ENCODE measurements around the gene CAMTA1.

Gene CAMTA1

GRCh38 chr1:7002728-7003127 is 217.5 kb downstream of the CAMTA1 start:
- no peak for DNase-seq (ENCODE audit: low read depth in 2 of 2)

- DNase-seq (ENCODE audit: low read depth in 2 of 2): no peak
Measured at GRCh38 chr1:7003676-7004075, 218.4 kb downstream of the CAMTA1 start.

GRCh38 chr1:7004181-7004580 is 218.9 kb downstream of the CAMTA1 start:
- no peak for DNase-seq (ENCODE audit: low read depth in 2 of 2)

GRCh38 chr1:7005762-7006161 is 220.5 kb downstream of the CAMTA1 start:
- DNase-seq (ENCODE audit: low read depth in 2 of 2): no peak

DNA sequence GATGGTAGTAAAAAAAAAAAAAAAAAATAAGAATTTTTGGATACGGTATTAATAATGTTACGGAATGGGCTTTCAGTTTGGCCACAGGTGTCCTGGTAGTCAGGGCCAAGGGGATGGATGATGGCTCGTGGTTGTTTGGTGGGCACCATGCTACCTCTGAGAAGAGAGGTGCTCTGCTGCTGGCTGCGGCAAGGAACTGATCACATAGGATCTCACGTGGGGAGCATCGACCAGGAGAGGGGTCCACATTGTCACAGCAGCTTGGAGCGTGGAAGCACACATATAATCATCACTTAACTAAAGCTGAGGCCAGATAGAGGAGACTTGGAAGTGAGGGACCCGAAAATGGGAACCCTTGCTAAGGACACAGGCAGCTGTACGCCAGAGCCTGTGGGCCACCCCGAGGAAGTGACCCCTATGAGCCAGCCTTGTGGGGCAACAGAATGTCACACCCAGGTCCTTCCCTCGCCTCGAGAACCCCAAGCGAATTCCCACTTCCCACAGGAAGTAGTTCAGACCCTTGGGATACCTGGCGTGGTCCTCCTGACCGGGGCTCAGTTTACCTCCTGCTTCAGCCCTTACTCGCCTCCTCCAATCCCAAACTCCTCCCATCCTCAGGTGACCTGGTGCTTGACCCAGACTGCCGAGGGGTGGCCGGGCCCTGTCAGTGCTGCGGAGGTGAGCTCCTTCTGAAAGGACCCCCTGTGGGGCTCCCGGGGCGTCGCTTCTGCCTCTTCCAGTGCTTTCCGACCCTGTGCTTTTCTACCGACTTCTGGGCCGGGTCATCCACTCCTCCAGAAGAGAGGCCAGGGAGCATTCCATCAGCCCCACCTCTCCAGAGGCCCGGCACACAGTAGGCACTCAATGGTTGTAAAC is 222.0 kb downstream of the CAMTA1 start:
- DNase-seq (ENCODE audit: low read depth in 2 of 2): no peak

GRCh38 chr1:7007902-7008301 is 222.6 kb downstream of the CAMTA1 start:
- no peak for DNase-seq (ENCODE audit: low read depth in 2 of 2)

GRCh38 chr1:7008331-7008730 is 223.1 kb downstream of the CAMTA1 start:
- DNase-seq (ENCODE audit: low read depth in 2 of 2): no peak

DNA sequence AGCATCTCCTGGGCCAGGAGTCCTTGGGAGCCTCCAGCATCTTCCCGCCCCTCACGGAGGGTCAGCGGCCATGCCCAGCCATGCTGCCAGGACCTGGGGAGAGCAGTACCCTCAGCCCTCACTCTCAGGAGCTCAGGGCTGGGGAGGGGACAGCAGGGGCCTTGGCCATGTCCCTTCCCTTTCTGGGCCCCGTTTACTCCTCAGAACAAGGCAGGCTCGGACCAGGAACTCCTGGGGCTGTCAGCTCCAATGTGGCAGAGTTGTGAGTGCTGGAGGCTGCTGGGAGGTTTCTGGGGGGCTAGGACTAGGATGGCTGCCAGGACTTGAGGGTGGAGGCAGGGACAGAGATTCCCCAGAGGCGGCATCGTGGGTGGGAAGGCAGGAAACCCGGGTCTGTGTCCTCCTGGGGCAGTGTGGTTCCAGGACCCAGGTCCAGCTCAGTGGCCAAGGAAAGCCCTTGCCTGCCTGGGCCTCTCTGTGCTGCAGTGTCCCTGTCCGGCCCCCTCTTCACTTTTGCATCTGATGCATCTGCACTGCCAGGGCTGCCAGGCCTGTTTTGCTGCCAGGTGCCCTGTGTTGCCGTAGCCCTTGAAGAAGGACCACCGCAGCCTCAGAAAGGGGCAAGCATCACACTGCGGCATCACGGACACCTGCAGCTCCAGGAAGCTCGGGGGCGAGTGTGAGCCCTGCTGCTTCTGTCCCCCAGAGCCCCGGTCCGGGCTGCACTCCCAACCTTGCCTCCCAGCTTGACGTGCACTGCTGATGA is 223.9 kb downstream of the CAMTA1 start:
- DNase-seq (ENCODE audit: low read depth in 2 of 2): no peak

GRCh38 chr1:7009741-7010525 is 224.7 kb downstream of the CAMTA1 start:
- no peak for DNase-seq (ENCODE audit: low read depth in 2 of 2)

DNA sequence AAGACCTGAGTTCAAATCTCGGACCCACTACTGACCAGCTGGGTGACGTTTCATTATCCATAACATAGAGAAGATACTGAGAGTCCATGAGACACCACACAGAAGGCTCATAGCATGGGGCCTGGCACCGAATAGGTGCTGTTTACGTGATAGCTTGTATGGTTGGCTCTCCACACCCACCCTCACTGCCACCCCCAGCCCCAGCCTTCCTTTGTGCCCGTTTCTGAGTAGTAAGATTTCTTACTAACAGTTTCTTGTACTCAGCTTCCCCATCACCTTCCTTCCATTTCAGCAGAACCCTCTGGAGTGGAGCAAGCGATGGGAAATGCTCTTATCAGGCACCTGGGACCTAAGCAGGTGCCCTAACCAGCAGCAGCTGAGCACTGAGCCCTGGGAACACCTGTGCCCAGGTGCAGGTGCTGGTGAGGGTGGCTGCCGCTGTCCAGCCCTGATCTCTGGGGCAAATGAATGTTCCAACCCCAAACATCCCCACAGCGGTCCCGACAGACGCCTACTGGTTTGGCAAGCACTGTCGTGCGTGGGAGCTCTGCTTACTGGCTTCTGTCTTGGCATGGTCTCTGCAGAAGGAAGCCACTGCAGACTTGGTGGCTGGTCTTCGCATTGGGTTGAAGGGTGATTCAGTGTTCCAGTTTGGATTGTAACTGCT is 225.4 kb downstream of the CAMTA1 start:
- no peak for DNase-seq (ENCODE audit: low read depth in 2 of 2)

GRCh38 chr1:7011826-7012225 is 226.6 kb downstream of the CAMTA1 start:
- DNase-seq (ENCODE audit: low read depth in 2 of 2): no peak

- DNase-seq (ENCODE audit: low read depth in 2 of 2): no peak
Measured at GRCh38 chr1:7012461-7012924, 227.2 kb downstream of the CAMTA1 start.

DNA sequence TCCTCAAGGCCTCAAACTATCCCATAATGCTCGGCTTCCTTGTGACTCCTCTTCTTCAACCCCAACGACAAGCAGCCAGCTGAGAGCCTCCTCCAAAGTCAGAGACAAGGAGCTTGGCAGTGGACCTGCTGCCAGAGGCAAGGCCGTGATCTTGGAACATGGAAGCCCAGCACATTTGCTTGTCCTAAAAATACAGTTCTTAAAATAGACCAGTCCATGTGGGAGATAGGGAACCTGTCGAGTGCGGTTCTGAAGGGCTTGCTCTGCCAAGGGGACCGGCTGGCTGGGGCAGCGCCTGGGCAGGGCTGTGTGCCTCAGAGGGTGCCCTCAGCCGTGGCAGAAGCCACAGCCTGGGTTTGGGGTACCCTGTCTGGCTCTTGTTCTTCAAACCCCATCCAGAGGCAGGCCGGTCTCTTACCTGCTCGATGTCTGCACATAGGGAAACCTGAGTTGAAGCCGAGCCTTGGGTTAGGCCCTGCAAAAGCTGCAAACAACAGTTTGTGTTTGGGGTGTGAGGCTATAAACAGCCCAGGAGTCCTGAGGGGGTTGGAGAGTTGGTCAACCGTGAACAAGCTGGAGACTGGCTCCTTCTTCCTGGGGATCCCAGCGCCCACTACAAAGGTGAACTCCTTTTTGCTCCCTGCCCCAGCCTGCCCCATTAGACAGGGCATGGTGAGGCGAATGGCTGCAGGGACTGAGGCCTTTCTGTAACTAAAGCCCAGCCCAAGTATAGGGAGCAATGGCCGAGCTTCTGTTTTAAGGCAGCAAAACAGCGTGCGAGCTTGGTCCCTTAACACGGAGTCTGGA is 228.8 kb downstream of the CAMTA1 start:
- no peak for DNase-seq (ENCODE audit: low read depth in 2 of 2)

DNA sequence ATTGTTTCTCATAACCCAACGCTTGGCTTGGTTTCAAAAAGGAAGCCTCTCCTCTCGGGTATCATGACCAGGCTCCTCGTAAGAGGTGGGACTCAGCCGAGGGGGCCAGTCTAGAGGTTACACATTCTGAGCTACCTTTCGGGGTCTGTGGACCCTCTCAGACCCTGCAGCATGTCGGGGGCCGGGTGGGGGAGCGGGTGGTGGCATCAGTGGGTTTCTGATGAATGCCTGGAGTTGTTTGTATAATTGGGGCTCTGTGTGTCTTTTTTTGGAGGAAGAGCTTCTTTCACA is 229.3 kb downstream of the CAMTA1 start:
- no peak for DNase-seq (ENCODE audit: low read depth in 2 of 2)

GRCh38 chr1:7015022-7015421 is 229.8 kb downstream of the CAMTA1 start:
- no peak for DNase-seq (ENCODE audit: low read depth in 2 of 2)

DNA sequence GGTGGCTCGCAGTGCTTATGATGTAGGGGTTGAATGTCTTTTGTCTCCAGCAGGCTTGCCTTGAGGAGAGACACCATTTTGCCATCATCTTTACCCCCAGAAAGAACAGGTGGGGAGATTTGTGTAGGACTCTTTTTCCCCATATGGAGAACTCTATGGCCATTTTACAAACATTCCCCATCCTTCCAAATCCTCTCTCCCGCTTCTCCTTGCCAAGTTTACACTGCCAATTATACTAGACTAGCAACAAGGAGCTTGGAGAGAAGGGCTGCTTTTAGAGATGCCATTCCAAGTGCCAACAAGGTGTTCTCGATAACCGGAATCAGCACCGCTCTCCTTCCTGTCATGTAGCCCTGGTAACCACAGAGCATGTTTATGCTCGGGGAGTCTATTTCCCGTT is 233.1 kb downstream of the CAMTA1 start:
- DNase-seq (ENCODE audit: low read depth in 2 of 2): no peak

GRCh38 chr1:7018826-7019225 is 233.6 kb downstream of the CAMTA1 start:
- DNase-seq (ENCODE audit: low read depth in 2 of 2): no peak

DNA sequence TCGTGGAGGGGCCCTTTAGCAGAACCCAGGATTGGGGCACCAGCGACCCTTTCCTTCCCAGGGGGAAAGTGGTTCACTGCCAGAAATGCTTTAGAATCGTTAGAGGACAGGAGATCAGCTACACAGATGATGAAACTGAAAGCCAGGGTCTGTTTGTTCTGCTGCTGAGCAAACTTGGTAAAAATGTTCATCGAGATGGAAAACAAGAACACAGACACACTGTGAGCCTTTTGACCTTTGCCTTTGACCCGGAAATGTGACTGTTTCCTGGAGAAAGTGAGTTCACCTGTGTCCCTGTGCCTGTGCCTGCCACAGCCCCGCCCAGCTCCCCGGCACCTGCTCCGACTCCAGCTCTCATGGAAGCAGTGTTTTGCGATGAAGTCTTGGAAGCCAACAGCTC is 234.3 kb downstream of the CAMTA1 start:
- DNase-seq (ENCODE audit: low read depth in 2 of 2): no peak

GRCh38 chr1:7022058-7022457 is 236.8 kb downstream of the CAMTA1 start:
- no peak for DNase-seq (ENCODE audit: low read depth in 2 of 2)

- no peak for DNase-seq (ENCODE audit: low read depth in 2 of 2)
Measured at GRCh38 chr1:7025013-7025412, 239.8 kb downstream of the CAMTA1 start.

GRCh38 chr1:7026169-7026568 is 240.9 kb downstream of the CAMTA1 start:
- no peak for DNase-seq (ENCODE audit: low read depth in 2 of 2)
